Caki2 (cell line): Measurements from ENCODE around the gene ECT2L. TPM values are rescaled to one million over a fixed set of nuclear protein-coding genes. Genes with fewer than 3 reads are reported as not detected.
"Not testable (repeated sequence)": the region's sequence is repeated elsewhere in the genome, so short reads cannot be mapped to it uniquely, and the experiment has no call there.

Source experiments
- DNase-seq: peaks from one replicate; pipeline ENCODE4 v3.0.0-alpha.2; 2015; ENCODE audit warnings: low read depth
- in situ Hi-C: cut with HindIII; loops from 2 replicates; pipeline ENCODE4 v1.10.0; 2016; ENCODE audit warnings: low sequenced_read_pairs, low pct_unique_long_range_greater_than_20kb, mixed read lengths
- total RNA-seq: library from RNA; depleted of rRNA; stranded (reverse); fragments of >200 nt; shearing (Covaris generic); gene quantifications from 2 replicates; pipeline ENCODE4 v1.2.3, GENCODE V29; 2014; ENCODE audit warnings: low replicate concordance; rRNA removed

The ECT2L gene
- total RNA-seq, 1 experiment from 2014 or later = not detected

DNA sequence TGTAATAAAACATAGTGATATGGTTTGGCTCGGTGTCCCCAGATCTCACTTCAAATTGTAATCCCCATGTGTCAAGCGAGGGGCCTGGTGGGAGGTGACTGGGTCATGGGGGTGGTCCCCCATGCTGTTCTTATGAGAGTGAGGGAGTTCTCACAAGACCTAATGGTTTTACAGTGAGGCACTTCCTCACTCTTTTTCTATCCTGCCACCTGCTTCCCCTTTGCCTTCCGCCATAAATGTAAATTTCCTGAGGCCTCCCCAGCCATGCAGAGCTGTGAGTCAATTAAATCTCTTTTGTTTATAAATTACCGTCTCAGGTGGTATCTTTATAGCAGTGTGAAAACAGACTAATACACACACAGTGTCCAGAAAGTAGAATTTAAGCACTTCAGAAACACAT lies 113.6 kb downstream of the ECT2L start:
- in situ Hi-C loops = no loop called here
- DNase-seq = no peak

GRCh38 chr6:138909975-138910374 lies 114.1 kb downstream of the ECT2L start:
- in situ Hi-C loops = no loop called here
- DNase-seq = no peak

DNA sequence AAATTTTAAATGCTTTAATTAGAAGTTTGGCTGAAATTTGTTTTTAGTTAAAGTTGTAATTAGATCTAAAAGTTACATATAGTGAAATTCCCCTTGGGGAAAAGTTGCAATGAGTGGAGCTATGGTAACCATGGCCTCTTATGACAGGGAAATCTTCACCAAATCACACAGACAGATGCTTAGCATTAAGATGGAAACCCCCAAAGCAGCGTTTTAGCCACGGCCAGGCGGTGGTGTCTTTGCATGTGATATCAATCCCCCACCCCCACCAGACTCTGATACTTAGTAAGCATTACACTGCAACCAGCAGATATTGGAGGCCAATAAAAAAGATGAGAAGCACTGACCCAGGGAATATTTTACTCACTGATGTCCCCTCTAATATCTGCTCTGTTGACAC lies 116.4 kb downstream of the ECT2L start:
- in situ Hi-C loops = no loop called here
- DNase-seq = no peak

DNA sequence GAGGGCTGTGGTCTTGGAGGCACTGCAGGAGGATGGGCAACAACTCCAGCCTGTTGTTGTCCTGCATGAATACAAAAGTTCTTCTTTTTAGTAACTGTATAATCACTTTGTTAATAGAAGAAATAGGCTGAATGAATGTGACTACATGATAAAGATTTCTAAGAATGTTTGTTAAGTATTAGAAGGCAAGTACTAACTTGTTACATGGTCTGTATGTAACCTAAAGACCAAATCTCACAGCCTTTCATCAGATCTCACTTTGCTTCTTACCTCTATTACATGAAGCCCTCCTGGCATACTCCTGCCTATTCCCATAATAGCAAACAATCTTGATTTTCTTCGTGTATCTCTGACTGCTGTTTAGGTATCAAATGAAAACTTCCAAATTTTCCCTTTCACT lies 118.8 kb downstream of the ECT2L start:
- DNase-seq = no peak
- in situ Hi-C loops = no loop called here

DNA sequence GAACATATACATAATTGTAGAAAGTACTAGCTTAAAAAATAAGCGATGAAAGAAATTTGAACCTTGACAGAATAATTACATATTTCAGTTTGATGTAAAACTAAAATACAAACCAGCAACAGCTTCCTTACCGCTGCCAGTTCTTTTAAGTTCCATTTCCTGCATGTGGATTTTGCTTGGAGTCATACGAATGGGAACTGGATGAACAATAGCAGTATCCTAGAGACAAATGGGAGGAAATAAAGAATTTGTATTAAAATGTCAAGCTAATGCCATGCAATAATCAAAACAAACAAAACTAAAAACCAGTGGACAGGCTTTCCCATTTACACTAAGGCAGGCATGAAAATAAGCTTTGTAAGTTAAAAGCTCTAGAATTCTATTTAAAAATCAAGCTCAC lies 125.0 kb downstream of the ECT2L start:
- in situ Hi-C loops = no loop called here
- DNase-seq = no peak

DNA sequence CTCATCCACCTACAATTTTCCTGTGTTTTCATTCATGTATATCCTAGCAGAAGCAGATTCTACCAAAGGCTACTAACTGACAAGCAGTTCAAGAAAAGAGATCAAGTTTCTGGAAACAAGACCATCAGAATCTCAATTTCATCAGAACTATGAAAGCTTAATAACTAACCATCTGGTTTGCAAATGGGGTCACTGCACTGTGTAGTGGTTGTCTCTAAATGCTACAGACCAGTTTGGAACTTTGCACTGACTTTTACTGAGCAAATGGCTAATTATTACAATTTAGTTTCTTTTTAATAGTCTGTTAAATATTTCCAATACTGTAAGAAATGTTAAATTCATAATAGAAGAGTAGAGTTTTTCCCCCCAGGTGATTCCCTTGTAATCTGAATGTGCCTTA lies 127.7 kb downstream of the ECT2L start:
- in situ Hi-C loops = no loop called here
- DNase-seq = no peak

GRCh38 chr6:138925806-138926205 lies 129.9 kb downstream of the ECT2L start:
- in situ Hi-C loops = no loop called here
- no peak for DNase-seq

- in situ Hi-C loops = no loop called here
- no peak for DNase-seq
These were observed 130.7 kb downstream of the ECT2L start for GRCh38 chr6:138926579-138926978.

DNA sequence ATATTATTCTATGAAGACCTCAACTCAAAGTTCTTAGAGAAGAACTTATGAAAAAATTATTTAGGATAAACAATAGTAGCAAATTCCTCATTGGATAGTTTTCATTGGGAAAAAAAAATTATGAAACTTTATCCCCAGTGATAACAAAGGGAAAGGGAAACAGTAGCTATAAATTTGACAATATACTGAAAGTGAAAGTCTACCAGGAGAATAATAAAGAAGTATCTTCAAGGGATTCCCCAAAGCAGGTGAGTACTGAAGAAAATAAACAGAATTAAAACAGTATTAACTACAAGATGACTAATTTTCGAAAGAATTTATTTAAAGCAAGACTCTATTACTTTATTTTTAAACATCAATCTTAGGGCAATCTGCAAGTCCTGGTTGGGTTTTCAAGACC lies 135.8 kb downstream of the ECT2L start:
- in situ Hi-C loops = no loop called here
- no peak for DNase-seq

DNA sequence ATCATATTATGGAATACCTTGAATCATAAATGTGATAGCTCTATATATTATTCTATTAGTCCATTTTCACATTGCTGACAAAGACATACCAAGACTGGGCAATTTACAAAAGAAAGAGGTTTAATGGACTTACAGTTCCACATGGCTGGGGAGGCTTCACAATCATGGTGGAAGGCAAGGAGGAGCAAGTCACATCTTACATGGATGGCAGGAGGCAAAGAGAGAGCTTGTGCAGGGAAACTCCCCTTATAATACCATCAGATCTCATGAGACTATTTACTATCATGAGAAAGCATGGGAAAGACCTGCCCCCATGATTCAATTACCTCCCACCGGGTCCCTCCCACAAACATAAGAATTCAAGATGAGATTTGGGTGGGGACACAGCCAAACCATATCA lies 141.0 kb downstream of the ECT2L start:
- DNase-seq, in situ Hi-C loops: not testable (repeated sequence)

DNA sequence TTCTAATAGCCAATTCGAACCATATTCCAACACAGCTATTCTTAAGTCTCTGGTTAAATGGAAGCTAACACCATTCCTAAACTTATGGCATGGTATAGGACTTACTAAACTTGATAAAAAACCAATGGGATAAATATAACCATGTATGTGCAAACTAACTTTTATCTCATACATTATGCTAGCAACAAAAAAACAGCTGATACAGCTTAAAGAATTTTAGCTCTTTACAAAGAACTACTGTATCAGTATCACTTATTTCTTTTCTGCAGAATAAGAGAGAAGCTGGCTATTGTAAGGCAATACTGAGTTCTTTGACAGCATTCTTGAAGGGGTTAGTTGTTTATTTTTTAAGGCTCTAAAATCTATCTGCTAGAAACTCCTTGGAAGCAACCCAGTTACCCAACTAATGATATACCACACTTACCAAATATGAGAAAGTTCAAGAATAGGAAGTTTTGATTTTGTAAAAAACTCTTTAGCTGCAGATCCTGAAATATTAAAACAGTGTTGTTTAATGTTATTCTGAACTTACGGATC lies 147.3 kb downstream of the ECT2L start:
- in situ Hi-C loops = no loop called here
- DNase-seq = no peak

DNA sequence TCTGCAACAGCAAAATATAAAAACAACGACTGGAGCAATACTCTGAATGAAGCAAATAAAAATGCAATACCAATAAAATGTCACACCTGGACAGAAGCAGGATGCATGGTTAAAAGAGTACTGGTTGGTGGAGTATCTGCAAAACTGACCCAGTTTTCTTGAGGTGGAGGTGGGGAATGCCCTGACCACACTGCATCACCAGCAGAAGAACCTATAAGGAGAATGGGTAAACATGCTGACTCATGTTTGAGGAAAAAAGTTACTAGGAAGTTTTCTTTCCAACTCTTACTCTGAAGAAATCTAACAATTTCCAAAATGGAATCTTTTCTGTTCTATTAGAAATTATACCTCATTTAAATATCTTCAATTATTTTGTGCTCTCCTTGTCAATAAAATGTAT lies 148.5 kb downstream of the ECT2L start:
- in situ Hi-C loops = no loop called here
- peak; percentile 73 for DNase-seq

DNA sequence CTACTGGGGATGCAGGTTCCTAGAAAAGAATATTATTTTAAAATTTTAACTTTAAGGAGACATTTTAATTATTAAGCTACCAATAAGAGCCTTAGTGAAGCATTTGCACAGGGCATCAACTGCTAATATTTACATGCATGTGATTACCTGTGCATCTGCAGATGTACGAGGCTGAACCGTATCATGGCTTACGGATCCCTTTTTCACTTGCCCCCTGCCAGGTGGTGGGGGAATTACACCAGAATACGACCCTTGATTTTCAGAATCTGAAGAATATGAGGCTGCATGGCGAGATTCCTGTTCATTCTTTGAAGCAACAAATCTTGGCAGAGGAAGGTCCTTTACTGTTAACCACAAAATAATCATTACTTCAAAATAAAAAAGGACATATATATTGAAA lies 149.5 kb downstream of the ECT2L start:
- in situ Hi-C loops = no loop called here
- DNase-seq = no peak

GRCh38 chr6:138948004-138948403 lies 152.1 kb downstream of the ECT2L start:
- DNase-seq = no peak
- in situ Hi-C loops = no loop called here

DNA sequence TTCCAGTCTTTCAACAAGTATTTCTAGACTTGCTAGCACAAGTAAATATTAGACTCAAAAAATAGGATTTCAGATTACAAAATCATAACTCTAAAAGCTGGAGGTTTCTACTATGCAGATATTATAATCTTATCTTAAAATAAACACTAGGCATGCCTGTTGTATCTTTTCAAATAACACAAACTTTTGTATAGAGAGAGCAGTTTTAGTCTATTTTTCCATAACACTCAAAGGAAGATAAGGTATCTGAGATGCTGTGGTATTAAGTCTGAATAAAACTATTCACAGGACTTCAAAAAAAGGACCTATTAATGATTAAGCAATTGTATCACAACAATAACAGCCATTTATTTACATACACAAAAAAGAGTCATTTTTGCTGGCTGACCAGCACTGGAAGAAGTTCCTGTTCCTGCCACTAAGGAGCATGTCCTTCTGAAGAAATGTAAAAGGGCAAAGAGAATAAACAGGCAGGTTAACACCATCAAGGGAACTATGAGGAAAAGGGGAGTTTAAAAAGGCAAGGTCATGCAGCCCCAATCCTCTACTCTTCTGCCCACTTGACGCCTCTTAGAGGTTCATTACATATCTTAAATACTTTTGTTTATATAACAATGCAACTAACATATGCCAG lies 152.8 kb downstream of the ECT2L start:
- in situ Hi-C loops = no loop called here
- no peak for DNase-seq

- in situ Hi-C loops = no loop called here
- no peak for DNase-seq
These were observed 157.6 kb downstream of the ECT2L start for GRCh38 chr6:138953451-138953850.

Other genes with a start within 250 kb of the ECT2L start
- 31.0 and 37.5 TPM in 2 replicates for gene CCDC28A, start 22.3 kb upstream of the ECT2L start, total RNA-seq
- 24.7 and 33.2 TPM in 2 replicates for gene REPS1, start 192.2 kb downstream of the ECT2L start, total RNA-seq
- 77.8 and 83.0 TPM in 2 replicates for gene ABRACL, start 232.7 kb downstream of the ECT2L start, total RNA-seq